GM18505 (cell line): ENCODE results near the gene AASDH.

Source experiments
- ATAC-seq: cut with Tn5 transposase; IDR thresholded peaks from one replicate; pipeline ENCODE4 v1.9.1; 2021; ENCODE audit not compliant: unreplicated experiment
- POLR2A ChIP-seq: IDR thresholded peaks from 4 replicates; pipeline ENCODE4 v1.6.1; 2011; ENCODE audit warnings: borderline replicate concordance; ENCODE audit not compliant: insufficient read depth, insufficient read length; ENCODE audit errors: extremely low read depth

The AASDH gene

DNA sequence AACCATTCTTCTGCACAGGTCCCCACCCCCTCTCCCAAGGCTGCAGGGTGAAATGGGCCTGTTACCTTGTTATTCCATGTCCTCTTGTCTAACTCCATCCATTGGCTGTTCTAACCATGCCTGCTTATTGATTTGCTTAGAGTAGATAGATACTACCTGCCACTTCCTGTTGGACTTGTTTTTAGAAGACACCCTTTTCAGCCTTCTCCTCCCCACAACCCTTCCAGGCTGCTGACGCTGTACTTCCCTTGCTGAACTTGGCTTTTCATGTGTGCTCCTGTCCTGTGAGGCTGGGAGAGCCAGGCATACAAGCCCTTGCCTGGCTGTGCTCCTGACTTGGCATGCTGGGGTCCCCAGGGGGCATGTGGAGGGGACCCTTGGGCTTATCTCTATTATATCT lies 81.9 kb downstream of the AASDH start:
- ATAC-seq: no peak
- TF ChIP-seq POLR2A: no peak

DNA sequence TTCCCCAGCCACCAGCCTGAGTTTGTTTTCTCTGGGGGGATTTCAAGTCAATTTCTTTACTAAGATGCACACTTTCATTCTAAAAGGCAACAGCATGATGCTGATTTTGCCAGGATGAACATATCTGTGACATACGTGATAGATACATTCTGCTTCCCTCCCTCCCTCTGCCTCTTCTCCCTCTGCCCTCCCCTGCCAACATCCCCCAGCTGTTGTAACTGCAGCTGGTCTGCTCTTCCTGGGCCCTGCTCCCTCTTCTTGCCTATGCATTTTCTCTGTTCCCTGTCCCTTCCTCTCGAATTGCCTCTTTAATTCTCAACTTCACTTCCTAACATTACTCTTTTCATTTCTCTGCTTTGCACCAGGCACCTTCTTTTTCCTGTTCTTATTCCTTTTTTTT lies 83.4 kb downstream of the AASDH start:
- no peak for TF ChIP-seq POLR2A
- ATAC-seq: no peak

DNA sequence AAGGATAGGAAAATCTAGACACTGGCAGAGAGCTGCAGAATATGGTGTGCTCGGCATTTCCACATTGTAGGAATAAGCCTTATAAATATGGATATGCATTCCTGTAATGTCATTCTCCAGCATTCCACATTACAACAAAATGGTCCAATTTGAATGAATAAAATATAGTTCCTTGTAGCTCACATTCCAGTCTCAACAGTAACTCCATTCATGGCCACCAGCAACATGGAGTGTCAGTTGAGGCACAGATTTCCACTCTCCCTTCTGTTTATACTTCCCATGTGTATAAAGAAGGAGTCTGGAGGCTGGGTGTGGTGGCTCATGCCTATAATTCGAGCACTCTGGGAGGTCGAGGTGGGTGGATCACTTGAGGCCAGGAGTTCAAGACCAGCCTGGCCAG lies 84.5 kb downstream of the AASDH start:
- no peak for ATAC-seq
- no peak for TF ChIP-seq POLR2A

DNA sequence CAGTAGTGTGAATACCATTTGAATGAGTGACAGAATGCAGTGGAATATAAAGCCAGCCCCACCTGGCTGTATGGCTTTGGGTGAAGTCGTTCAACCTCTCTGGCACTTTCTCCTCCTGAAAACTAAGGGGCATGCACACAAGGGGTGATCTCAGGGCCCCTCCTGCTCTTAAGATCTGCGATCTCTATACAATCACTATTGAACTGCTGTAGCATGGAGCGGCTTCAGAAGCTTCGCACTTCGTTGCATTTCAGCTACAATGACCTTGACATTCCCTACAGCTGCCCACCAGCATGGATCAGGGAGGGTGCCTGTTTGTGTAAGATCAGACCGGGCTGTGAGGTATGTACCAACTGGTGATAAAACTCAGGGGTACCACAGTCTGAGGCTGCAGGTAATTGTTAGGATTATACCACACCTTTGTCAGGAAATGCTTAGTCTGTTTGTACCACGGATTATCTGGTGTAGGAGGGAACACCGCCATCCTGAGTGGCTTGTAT lies 85.2 kb downstream of the AASDH start:
- ATAC-seq: no peak
- no peak for TF ChIP-seq POLR2A

DNA sequence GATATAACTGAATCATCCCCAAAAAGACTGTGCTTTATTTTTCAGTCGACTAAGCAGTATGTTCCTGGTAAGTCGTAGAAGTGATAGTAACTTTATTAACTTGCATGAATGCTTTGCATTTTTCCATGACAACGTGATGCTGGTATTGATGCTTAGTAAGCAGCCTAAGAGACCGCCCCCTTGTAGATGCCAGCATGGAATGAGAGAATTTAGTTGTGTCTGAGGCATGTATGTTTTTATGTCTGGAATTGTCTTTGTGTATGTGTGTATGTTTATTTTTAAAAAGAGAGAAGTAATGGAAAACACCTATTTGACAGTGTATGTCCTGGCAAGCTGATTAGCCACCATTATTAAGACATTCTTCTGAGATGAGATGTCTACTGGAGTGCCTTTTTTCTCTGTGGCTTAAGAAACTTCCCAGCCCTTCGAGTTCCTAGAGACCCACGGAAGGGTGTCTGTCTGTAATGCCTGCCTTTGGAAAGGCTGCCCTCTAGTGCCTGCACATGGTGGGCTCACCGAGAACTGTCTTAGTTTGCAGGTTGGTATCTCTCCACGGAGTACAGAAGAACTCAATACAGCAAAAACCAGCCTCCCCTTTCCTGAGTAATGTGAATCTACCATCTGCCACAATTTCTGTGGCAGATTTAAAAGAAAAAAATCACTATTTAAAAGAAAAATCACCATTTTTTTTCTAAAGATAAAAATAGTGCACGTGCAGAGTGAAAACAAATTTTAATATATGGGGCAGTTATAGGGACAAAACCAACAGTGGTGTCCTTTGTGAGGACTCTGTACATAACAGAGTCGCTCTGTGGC lies 85.9 kb downstream of the AASDH start:
- no peak for TF ChIP-seq POLR2A
- peak; percentile 88 for ATAC-seq

DNA sequence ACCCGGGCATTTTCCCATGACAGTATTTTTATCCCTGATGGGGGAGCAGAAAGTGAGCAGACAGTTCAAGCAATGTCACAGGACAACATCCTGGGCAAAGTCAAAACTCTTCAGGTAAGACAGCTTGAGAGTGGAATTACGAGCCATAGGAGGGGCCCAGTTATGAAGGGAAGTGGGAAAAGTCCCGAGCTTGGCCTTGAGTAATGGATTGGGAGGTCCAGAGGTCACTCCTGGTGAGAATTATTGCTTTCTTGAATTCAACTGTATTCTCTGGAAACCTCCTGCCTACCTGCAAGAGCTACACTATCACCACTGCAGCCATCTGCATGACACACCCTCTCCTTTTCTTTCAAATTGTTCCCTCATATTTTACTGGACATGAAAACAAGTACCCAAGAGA lies 89.1 kb downstream of the AASDH start:
- no peak for TF ChIP-seq POLR2A
- ATAC-seq: no peak

DNA sequence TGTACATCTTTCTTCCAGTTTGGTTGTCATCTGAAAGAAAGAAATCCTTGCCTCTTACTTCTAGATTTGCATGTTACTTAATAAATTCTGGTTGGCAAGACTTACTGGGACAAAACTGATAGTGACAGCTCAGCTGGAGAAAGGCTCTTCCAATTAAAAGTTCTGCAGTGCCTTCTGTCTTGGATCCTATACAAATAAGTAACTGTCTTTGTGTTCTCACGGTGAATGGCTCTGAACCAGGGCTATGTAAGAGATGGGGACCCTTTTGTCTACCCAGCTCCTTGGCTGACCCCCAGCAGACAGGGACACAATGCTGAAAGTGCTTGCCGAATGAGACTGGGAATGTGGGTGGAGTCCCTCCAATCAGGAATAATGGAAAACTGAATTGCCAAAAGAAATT lies 89.5 kb downstream of the AASDH start:
- no peak for ATAC-seq
- no peak for TF ChIP-seq POLR2A

DNA sequence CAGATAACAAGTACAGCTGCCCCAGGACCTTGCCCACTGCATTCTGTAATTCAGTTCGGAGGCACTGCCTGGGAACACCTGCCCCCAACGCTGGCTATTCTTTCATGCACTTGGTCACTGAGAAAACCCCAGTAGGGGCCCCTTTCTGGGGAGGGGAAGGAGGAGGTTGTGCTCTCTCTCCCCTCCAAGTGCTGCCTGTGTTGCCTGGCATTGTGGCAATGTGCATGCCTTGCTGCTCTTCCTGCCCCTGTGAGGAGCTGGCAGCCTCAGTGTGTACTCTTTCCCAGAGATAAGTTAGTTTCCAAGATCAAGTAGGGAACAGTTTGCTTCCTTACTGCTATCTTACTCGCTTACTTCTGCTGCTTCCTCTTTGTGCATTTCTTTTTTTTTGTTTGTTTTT lies 90.8 kb downstream of the AASDH start:
- no peak for TF ChIP-seq POLR2A
- ATAC-seq: no peak

DNA sequence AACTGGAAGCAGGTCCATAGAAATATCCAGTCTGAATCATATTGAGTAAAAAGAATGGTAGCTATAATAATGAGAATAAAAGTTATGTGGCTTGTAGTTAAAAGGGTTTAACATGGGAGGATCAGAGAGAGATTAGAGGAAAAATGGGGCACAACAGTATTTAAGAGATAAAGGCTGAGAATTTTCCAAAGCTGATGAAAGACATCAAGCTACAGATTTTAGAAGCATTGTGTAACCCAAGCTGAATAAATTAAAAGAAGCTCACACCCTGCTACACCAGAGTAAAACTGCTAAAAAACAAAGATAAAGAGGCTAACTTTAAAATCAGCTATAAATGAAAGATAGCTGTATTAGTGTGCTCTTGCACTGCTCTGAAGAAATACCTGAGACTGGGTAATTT lies 94.2 kb downstream of the AASDH start:
- no peak for ATAC-seq
- TF ChIP-seq POLR2A: no peak

DNA sequence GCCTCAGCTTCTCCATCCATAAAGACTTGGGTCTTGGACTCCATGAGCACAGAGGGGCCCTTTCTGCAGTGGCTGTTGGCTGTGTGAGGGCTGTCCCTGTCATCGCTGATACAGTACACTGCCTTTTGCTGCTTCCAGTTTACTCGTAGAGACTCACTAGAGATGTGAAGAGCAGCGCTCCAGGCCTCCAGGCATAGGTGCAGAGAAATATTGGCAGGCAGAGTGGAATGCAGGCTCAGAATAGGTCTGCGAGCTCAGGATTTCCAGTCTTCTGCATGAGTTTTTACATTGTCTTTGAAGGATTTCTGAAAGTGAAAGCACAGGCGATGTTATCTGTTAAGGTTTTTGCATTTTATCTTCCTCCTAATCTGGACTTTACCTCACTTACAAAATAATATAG lies 97.4 kb downstream of the AASDH start:
- no peak for ATAC-seq

DNA sequence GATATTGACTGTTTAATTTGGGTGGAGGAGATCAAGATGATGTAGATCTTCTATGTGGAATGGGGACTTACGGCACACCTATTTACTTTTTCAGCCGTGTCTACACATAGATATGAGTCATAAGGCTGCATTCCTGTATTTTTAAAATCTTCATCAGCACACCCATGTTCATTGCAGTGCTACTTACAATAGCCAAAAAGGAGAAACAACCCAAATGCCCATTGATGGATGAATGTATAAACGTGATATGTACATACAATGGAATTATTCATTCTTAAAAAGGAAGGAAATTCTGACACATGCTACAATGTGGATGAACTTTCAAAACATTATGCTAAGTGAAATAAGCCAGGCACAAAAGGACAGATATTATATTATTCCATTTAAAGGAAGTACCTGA lies 98.6 kb downstream of the AASDH start:
- no peak for TF ChIP-seq POLR2A
- no peak for ATAC-seq

More for the DNA sequence above, 97.4 kb downstream of the AASDH start:
- TF ChIP-seq POLR2A: no peak
